Measurements from ENCODE around the gene ZNF687.

The ZNF687 gene

DNA sequence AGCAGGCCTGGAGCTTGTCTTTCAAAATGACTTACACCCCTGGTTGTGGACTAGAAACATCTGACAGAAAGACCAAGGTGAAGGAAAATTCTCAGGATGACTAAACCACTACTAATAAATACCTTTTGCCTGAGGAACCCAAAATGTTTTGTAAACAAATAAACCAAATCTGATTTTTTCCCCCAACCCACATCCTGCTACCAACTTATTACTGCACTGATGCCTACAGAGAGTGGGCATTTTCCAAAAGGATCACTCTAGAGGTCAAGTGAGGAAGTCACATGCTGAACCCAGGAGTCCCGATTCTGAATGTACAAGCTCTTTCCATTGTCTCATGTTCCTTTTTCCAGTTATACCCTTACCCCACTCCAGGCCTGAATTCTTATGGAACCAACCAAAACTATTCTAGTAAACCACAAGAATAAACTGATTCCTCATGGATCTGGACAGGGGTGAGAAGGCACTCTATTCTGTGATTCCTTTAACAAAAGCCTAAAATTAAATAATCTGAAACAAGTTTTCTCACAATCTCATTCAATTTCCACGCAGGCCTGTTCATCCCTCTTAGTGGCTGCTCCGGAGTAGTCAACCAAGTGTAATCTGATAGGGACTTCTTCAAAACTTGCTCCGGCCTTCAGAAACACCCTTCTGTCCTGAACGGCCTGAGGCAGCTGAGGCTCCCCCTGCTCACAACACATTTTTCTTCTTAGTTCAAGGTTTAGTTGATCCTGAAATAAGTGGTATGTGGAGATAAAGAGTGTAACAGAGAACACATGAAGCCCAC, 43.7 kb downstream of the ZNF687 start:
- TF ChIP-seq POLR2A (IDR thresholded peaks at IDR 0.05; ENCODE audit: low read depth, low read length) (no peak), PAX5 (IDR thresholded peaks at IDR 0.05; ENCODE audit: insufficient read depth, low read length, severe bottlenecking) (no peak), SPI1 (IDR thresholded peaks at IDR 0.05; ENCODE audit: low read depth, low read length) (no peak), TAF1 (IDR thresholded peaks at IDR 0.05; ENCODE audit: low read depth, low read length) (no peak), POLR2AphosphoS5 (IDR thresholded peaks at IDR 0.05; ENCODE audit: low read depth, low read length) (no peak)
- no peak for FAIRE-seq
- DNase-seq (ENCODE audit: insufficient read length, low spot score): no peak

DNA sequence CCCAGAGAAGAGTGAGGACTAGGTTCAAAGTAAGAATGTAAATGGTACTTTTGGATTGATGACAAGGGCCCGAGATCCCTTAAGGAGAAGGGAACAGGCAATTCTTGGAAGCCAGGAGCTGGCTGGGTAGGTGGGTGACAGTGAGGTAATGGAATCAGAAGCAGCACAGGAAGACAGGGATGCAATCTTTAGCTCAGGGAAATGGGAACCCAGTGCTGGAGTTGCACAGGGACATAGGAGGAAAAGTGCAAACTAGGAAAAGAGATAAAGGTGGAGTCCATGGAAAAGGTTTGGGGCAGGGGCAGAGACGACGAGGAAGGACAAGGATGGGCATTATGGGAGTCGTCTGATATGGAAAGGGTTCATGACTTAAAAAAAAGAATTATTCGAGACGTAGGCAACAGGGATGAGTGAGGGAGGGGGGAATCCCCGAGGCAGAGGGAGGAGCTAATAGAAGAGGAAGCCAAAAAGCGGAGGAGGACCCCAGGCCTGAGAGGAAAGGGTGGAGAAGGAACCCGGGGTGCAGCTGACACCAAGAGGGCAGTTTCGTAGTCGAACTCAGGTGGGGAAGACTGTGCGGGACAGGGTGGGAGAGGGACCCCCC, 44.6 kb downstream of the ZNF687 start:
- peak; percentile 82 for FAIRE-seq
- DNase-seq (ENCODE audit: insufficient read length, low spot score): peak; percentile 68
- TF ChIP-seq SPI1 (IDR thresholded peaks at IDR 0.05; ENCODE audit: low read depth, low read length) (peak; percentile 71), TAF1 (IDR thresholded peaks at IDR 0.05; ENCODE audit: low read depth, low read length) (0 out of 2 replicates have a peak, but pooled peaks have one; percentile 58), POLR2AphosphoS5 (IDR thresholded peaks at IDR 0.05; ENCODE audit: low read depth, low read length) (peak; percentile 78), POLR2A (IDR thresholded peaks at IDR 0.05; ENCODE audit: low read depth, low read length) (peak; percentile 86), POU2F2 (IDR thresholded peaks at IDR 0.05; ENCODE audit: low read depth, low read length) (no peak)

DNA sequence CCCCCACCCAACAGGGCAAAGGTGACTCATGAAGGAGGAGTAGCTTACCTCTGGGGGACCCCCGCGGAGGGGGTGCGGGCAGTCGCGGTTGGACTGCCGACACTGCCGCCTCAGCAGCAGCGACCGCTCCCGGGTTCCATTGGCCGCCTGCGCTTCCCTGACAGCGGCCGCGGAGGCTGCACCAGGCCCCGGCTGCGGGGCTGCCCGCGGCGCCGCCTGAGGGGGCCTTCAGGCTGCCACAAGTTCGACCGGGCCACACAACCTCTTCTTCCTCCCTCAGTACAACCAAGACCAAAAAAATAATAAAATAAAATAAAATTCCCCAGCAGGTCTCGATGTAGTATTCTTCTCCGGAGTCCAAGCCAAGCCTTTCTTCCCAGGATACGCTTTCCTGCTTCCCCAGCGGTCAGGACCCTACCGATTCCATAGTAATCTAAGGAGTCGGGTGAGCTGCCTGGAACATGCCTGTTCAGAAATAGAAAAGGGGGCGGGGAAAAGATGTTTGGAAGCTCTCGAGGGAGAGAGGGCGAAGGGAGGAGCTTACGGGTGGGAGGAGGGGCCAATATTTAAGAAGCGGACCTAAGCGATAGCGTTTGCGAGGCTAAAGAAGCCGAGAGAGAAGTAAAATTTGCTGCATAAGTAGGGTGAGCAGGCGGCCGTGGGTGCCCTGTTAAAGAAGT, 45.3 kb downstream of the ZNF687 start, which contains the start of gene PI4KB:
PI4KB (minus strand) TSS at position 194 of the 680 bp plus-strand sequence. CDS start 10,935 bp downstream, outside the sequence.
- FAIRE-seq (peak; percentile 72), DNase-seq (ENCODE audit: insufficient read length, low spot score) (peak; percentile 87)
- TF ChIP-seq TAF1 (IDR thresholded peaks at IDR 0.05; ENCODE audit: low read depth, low read length) (peak; percentile 51; the same call in 1 of the 2 replicates), POLR2AphosphoS5 (IDR thresholded peaks at IDR 0.05; ENCODE audit: low read depth, low read length) (no peak), POLR2A (IDR thresholded peaks at IDR 0.05; ENCODE audit: low read depth, low read length) (peak; percentile 71)

DNA sequence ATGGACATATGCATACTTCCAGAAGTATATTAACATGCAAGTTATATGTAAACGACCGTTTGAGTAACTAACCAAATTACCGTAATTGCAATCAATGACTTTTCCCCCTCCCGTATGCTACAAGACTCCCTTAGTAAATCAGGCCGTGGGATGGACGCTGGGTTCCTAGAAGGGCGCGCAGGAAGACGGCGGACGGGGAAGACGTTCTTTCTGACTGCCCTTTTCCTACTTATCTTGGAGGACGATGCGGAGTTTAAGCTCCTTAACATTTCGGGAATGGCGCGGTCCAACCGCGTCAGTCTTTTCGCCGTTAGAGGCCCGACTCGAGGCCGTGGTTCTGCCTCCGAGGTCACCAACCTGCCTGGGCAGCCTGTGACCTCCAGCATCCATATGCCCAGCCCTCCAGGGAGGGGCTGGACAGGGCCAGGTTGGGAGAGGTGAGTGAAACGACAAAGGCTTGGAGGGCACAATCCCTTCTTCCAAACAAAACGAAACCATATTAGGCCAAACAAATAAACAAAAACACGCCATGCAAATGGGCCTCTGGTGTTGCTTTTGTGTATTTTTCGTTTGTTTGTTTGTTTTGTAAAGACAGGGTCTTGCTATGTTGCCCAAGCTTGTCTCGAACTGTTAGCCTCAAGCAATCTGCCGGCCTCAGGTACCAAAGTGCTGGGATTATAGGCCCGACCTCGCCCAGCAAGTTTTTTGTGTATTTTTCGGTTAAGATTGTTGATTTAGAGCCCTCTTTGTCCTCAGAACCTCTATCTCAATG, 46.0 kb downstream of the ZNF687 start:
- TF ChIP-seq TAF1 (IDR thresholded peaks at IDR 0.05; ENCODE audit: low read depth, low read length) (no peak), PAX5 (IDR thresholded peaks at IDR 0.05; ENCODE audit: insufficient read depth, low read length, severe bottlenecking) (no peak), POLR2A (IDR thresholded peaks at IDR 0.05; ENCODE audit: low read depth, low read length) (no peak), POLR2AphosphoS5 (IDR thresholded peaks at IDR 0.05; ENCODE audit: low read depth, low read length) (no peak), POU2F2 (IDR thresholded peaks at IDR 0.05; ENCODE audit: low read depth, low read length) (no peak), SPI1 (IDR thresholded peaks at IDR 0.05; ENCODE audit: low read depth, low read length) (no peak)
- no peak for DNase-seq (ENCODE audit: insufficient read length, low spot score)
- no peak for FAIRE-seq

DNA sequence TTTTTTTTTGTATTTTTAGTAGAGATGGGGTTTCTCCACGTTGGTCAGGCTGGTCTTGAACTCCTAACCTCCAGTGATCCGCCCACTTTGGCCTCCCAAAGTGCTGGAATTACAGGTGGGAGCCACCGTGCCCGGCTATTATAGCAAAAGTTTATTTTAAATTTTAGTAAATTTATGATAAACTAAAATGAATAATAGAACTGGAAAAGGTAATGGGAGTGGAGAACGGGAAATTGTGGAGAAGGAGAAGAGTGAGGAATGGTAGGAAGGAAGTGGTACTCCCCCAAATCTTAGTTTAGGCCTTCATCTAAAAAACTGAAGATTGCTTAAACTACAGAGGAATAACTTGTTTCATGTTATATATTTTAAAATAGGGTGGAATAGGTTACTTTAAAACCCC, 52.7 kb downstream of the ZNF687 start:
- DNase-seq (ENCODE audit: insufficient read length, low spot score) (no peak), FAIRE-seq (no peak)
- TF ChIP-seq POU2F2 (IDR thresholded peaks at IDR 0.05; ENCODE audit: low read depth, low read length): no peak
- TF ChIP-seq POLR2AphosphoS5 (IDR thresholded peaks at IDR 0.05; ENCODE audit: low read depth, low read length): no peak
- TF ChIP-seq TAF1 (IDR thresholded peaks at IDR 0.05; ENCODE audit: low read depth, low read length): no peak
- TF ChIP-seq PAX5 (IDR thresholded peaks at IDR 0.05; ENCODE audit: insufficient read depth, low read length, severe bottlenecking): no peak
- no peak for TF ChIP-seq SPI1 (IDR thresholded peaks at IDR 0.05; ENCODE audit: low read depth, low read length)
- TF ChIP-seq POLR2A (IDR thresholded peaks at IDR 0.05; ENCODE audit: low read depth, low read length): no peak

GRCh38 chr1:151336556-151336955, 54.5 kb downstream of the ZNF687 start:
- DNase-seq (ENCODE audit: insufficient read length, low spot score) (no peak), FAIRE-seq (no peak)
- no peak for TF ChIP-seq POLR2AphosphoS5 (IDR thresholded peaks at IDR 0.05; ENCODE audit: low read depth, low read length)
- TF ChIP-seq PAX5 (IDR thresholded peaks at IDR 0.05; ENCODE audit: insufficient read depth, low read length, severe bottlenecking): no peak
- TF ChIP-seq SPI1 (IDR thresholded peaks at IDR 0.05; ENCODE audit: low read depth, low read length): no peak
- no peak for TF ChIP-seq TAF1 (IDR thresholded peaks at IDR 0.05; ENCODE audit: low read depth, low read length)
- TF ChIP-seq POLR2A (IDR thresholded peaks at IDR 0.05; ENCODE audit: low read depth, low read length): no peak
- no peak for TF ChIP-seq POU2F2 (IDR thresholded peaks at IDR 0.05; ENCODE audit: low read depth, low read length)

DNA sequence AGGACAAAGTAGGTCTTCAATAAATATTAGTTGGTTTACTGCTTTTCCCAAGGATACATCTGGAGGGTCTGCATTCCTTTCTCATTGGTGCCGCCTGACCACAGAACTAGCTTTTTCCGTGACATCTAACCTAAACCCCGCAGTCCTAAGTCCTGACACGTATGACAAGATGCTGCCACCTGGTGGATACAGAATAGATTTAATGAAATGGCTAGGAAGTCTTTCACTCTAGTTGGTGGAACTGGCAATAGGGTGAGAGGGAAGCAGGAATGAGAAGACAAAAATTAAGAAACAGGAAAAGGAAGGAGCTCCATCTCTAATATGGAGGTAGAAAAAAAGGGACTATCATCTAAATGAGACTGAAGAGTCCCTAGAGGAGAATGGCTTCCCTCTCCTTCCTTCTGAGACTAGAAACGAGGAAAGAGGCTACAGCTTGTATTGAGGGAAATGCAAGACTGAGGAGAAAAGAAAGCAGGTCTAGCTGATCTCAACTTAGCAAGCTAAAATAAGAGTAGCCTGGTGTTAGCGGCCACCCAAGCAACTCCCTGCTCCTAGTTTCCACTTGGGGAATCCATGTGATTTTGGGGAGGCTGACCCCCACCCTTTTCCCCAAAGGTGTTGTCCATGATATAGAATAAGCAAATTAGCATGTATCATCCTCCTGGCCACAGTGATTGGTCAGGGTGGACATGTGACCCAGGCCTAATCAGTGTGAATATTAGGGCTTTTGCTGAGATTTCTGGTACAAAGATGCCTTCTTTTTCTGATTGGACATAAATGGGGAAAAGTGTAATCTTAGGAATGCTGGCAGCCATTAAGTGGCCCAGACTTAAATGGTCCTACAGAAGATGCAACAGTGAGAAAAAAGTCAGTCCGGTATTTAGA, 59.0 kb downstream of the ZNF687 start:
- TF ChIP-seq SPI1 (IDR thresholded peaks at IDR 0.05; ENCODE audit: low read depth, low read length): no peak
- TF ChIP-seq POU2F2 (IDR thresholded peaks at IDR 0.05; ENCODE audit: low read depth, low read length): 0 out of 2 replicates have a peak, but pooled peaks have one; percentile 28
- peak; percentile 62 for TF ChIP-seq POLR2AphosphoS5 (IDR thresholded peaks at IDR 0.05; ENCODE audit: low read depth, low read length)
- FAIRE-seq: peak; percentile 78
- DNase-seq (ENCODE audit: insufficient read length, low spot score): peak; percentile 38

All from GM12891 (cell line).